Renal pelvis (tissue), 4 donors: ENCODE results near the gene CHM. TPM values are rescaled to one million over a fixed set of nuclear protein-coding genes. Genes with fewer than 3 reads are reported as not detected.
"Not testable (repeated sequence)": the region's sequence is repeated elsewhere in the genome, so short reads cannot be mapped to it uniquely, and the experiment has no call there.

Source experiments
- DNase-seq: peaks from one replicate; pipeline ENCODE4 v3.0.0-alpha.2; 2013
- polyA plus RNA-seq, 3 donors: library from polyadenylated mRNA; unstranded; fragments of 120-200 nt; gene quantifications; one replicate each; pipeline ENCODE4 v1.2.1, GENCODE V29; 2013; ENCODE audit not compliant: insufficient read length in 3 of 3

Gene CHM
- polyA plus RNA-seq, 3 donors: 22.2 to 28.1 (median 27.8) TPM

- DNase-seq: not testable (repeated sequence)
Observed at GRCh38 chrX:85916656-85917280, 130.6 kb downstream of the CHM start.

- no peak for DNase-seq
Observed at GRCh38 chrX:85914431-85914830, 132.9 kb downstream of the CHM start.

GRCh38 chrX:85907316-85907715 is 140.0 kb downstream of the CHM start:
- DNase-seq: no peak

GRCh38 chrX:85906399-85906798 is 141.0 kb downstream of the CHM start:
- DNase-seq: no peak

- no peak for DNase-seq
Observed at GRCh38 chrX:85905851-85906250, 141.5 kb downstream of the CHM start.

GRCh38 chrX:85903692-85904471 is 143.5 kb downstream of the CHM start:
- DNase-seq: no peak

GRCh38 chrX:85897362-85898126 is 149.8 kb downstream of the CHM start:
- DNase-seq: no peak

GRCh38 chrX:85882601-85883000 is 164.8 kb downstream of the CHM start:
- no peak for DNase-seq

- DNase-seq: no peak
Observed at GRCh38 chrX:85870585-85870984, 176.8 kb downstream of the CHM start.

GRCh38 chrX:85865324-85865723 is 182.0 kb downstream of the CHM start:
- DNase-seq: no peak

GRCh38 chrX:85859426-85859825 is 187.9 kb downstream of the CHM start:
- no peak for DNase-seq

GRCh38 chrX:85851418-85851817 is 195.9 kb downstream of the CHM start:
- no peak for DNase-seq

- no peak for DNase-seq
Observed at GRCh38 chrX:85836868-85837267, 210.5 kb downstream of the CHM start.

GRCh38 chrX:85828771-85829170 is 218.6 kb downstream of the CHM start:
- DNase-seq: no peak

GRCh38 chrX:85815203-85815751 is 232.1 kb downstream of the CHM start:
- no peak for DNase-seq

Other genes with a start within 250 kb of the CHM start
- 10 to 100 TPM; 20.2 to 24.1 (median 23.4) TPM for gene DACH2, start 100.9 kb upstream of the CHM start, polyA plus RNA-seq